PFSK-1 (cell line): ENCODE data around the gene ZNF331.

Experiments
- FOXP2 ChIP-seq: optimal IDR thresholded peaks from 2 replicates; pipeline ENCODE3; 2011; ENCODE audit warnings: borderline replicate concordance, control low read depth, inconsistent platforms; ENCODE audit not compliant: insufficient read depth; ENCODE audit errors: extremely low read length, extremely low read depth
- POLR2AphosphoS5 ChIP-seq: IDR thresholded peaks from 2 replicates; pipeline ENCODE4 v1.6.1; 2012; ENCODE audit warnings: low read depth, mild to moderate bottlenecking, control low read depth, low read length, moderate library complexity
- SIN3A ChIP-seq: IDR thresholded peaks from 2 replicates; pipeline ENCODE4 v1.6.1; 2012; ENCODE audit warnings: mild to moderate bottlenecking, low read length, moderate library complexity, borderline replicate concordance; ENCODE audit not compliant: insufficient read depth
- TAF1 ChIP-seq: IDR thresholded peaks from 2 replicates; pipeline ENCODE4 v1.6.1; 2012; ENCODE audit warnings: low read length, control low read depth, borderline replicate concordance; ENCODE audit not compliant: insufficient read depth
- TF ChIP-seq, protein P1 (sequence below), 2 experiments: IDR thresholded peaks; 2 replicates each; pipeline versions ENCODE4 v1.6.1 to v1.8.0; 2011 to 2012; ENCODE audit warnings: low read depth in 2 of 2, low read length in 2 of 2, control low read depth in 1 of 2, inconsistent platforms in 1 of 2, mild to moderate bottlenecking in 1 of 2, moderate library complexity in 1 of 2; ENCODE audit not compliant: insufficient read depth in 1 of 2

Gene ZNF331

GRCh38 chr19:53580871-53581835 is 43.2 kb downstream of the ZNF331 start:
- TF ChIP-seq FOXP2: no peak
- TF ChIP-seq SIN3A: no peak
- TF ChIP-seq TAF1: no peak
- no peak for TF ChIP-seq POLR2AphosphoS5
- TF ChIP-seq, protein P1, sequence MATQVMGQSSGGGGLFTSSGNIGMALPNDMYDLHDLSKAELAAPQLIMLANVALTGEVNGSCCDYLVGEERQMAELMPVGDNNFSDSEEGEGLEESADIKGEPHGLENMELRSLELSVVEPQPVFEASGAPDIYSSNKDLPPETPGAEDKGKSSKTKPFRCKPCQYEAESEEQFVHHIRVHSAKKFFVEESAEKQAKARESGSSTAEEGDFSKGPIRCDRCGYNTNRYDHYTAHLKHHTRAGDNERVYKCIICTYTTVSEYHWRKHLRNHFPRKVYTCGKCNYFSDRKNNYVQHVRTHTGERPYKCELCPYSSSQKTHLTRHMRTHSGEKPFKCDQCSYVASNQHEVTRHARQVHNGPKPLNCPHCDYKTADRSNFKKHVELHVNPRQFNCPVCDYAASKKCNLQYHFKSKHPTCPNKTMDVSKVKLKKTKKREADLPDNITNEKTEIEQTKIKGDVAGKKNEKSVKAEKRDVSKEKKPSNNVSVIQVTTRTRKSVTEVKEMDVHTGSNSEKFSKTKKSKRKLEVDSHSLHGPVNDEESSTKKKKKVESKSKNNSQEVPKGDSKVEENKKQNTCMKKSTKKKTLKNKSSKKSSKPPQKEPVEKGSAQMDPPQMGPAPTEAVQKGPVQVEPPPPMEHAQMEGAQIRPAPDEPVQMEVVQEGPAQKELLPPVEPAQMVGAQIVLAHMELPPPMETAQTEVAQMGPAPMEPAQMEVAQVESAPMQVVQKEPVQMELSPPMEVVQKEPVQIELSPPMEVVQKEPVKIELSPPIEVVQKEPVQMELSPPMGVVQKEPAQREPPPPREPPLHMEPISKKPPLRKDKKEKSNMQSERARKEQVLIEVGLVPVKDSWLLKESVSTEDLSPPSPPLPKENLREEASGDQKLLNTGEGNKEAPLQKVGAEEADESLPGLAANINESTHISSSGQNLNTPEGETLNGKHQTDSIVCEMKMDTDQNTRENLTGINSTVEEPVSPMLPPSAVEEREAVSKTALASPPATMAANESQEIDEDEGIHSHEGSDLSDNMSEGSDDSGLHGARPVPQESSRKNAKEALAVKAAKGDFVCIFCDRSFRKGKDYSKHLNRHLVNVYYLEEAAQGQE (IDR thresholded peaks at IDR 0.05; ENCODE audit: insufficient read depth in 1 of 2, low read depth in 2 of 2, low read length in 2 of 2): no peak

DNA sequence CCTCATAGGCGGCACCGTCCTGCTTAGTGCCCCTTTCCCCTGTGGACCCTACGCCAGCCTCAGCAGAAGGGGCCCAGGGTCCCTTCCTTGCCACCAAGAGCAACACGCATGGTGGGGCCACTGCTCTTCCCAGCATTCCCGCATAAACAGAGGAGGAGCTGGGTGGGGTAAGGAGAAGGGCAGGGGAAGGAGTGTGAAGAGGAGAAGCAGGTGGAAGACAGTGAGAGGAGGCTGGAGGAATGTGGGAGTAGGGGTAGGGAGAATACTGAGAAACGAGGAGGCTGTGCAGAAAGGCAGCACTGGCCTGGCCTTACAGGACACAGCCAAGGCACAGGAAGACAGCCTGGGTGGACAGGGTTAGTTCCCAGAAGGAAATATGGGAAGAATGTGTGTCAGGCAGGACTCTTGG is 43.9 kb downstream of the ZNF331 start:
- TF ChIP-seq, protein P1 (IDR thresholded peaks at IDR 0.05; ENCODE audit: insufficient read depth in 1 of 2, low read depth in 2 of 2, low read length in 2 of 2): no peak
- no peak for TF ChIP-seq FOXP2

DNA sequence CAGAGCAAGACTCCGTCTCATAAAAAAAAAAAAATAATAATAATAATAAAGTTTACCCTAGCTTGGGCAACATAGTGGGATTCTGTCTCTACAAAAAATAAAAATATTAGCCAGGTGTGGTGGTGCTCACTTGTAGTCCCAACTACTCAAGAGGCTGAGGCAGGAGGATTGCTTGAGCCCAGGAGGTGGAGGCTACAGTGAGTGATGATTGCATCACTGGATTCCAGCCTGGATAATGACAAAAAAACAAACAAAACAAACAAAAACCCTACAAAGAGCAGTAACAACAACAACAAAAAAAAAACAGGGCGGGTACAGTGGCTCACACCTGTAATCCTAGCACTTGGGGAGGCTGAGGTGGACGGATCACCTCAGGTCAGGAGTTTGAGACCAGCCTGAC is 45.2 kb downstream of the ZNF331 start:
- TF ChIP-seq TAF1 (no peak), SIN3A (no peak), POLR2AphosphoS5 (no peak), FOXP2 (no peak)
- TF ChIP-seq, protein P1 (IDR thresholded peaks at IDR 0.05; ENCODE audit: insufficient read depth in 1 of 2, low read depth in 2 of 2, low read length in 2 of 2): no peak

DNA sequence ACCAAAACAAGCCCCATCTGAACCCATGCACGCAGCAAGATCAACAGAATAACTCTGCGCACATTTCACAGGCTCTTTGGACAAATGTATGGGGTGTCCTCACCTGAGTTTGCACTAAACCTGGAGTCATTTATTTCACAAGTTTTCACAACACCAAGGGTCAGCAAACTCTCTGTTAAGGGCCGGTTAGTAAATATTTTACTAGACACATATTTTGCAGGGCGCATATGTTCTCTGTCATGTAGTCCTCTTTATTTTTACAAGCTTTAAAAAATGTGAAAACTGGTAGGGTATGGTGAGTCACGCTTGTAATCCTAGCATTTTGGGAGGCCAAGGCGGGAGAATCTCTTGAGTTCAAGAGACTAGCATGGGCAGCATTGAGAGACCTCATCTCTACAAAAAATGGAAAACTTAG is 48.3 kb downstream of the ZNF331 start:
- TF ChIP-seq FOXP2 (no peak), TAF1 (no peak), SIN3A (no peak), POLR2AphosphoS5 (no peak)
- TF ChIP-seq, protein P1 (IDR thresholded peaks at IDR 0.05; ENCODE audit: insufficient read depth in 1 of 2, low read depth in 2 of 2, low read length in 2 of 2): no peak
